MG63 (cell line): ENCODE results near the gene OR8D4. TPM values are rescaled to one million over a fixed set of nuclear protein-coding genes. Genes with fewer than 3 reads are reported as not detected.

Experiments used
- DNase-seq: peaks from one replicate; pipeline ENCODE4 v3.0.0-alpha.2; 2020
- H3K27me3 ChIP-seq: fragments of 250-450 bp; sonication (Bioruptor Pico); 2 replicates; pipeline ENCODE4 v1.5.1; 2020; ENCODE audit warnings: mild to moderate bottlenecking, moderate library complexity
- H3K36me3 ChIP-seq: fragments of 250-450 bp; sonication (Bioruptor Pico); 2 replicates; pipeline ENCODE4 v1.5.1; 2020; ENCODE audit warnings: mild to moderate bottlenecking, moderate library complexity
- H3K4me3 ChIP-seq: fragments of 250-450 bp; sonication (Bioruptor Pico); 2 replicates; pipeline ENCODE4 v1.5.1; 2020; ENCODE audit warnings: mild to moderate bottlenecking, moderate library complexity
- H3K9me3 ChIP-seq: fragments of 250-450 bp; sonication (Bioruptor Pico); 2 replicates; pipeline ENCODE4 v1.5.1; 2020; ENCODE audit warnings: mild to moderate bottlenecking, moderate library complexity
- total RNA-seq: library from RNA; depleted of rRNA; stranded (reverse); fragments of >200 nt; shearing (Covaris generic); gene quantifications from 2 replicates; pipeline ENCODE4 v1.2.3, GENCODE V29; 2014; ENCODE audit warnings: low replicate concordance; rRNA removed

OR8D4 gene
- total RNA-seq, 1 experiment from 2014 or later: not detected

- H3K9me3 ChIP-seq: no peaks in the 10 kb centered on the region
- no peak for DNase-seq
- H3K36me3 ChIP-seq: no peaks in the 10 kb centered on the region
- H3K4me3 ChIP-seq: no peak overlapping the region
- H3K27me3 ChIP-seq: peaks cover 4% of the 10 kb centered on the region; the same call in 1 of the 2 replicates
These were observed 43.2 kb downstream of the OR8D4 start for GRCh38 chr11:123945132-123945531.

- DNase-seq: no peak
- Histone ChIP-seq H3K9me3 (no peaks in the 10 kb centered on the region), H3K36me3 (no peaks in the 10 kb centered on the region), H3K27me3 (peaks cover 5% of the 10 kb centered on the region), H3K4me3 (no peak overlapping the region)
These were observed 54.8 kb downstream of the OR8D4 start for GRCh38 chr11:123956752-123957151.

Other genes starting within 250 kb of the OR8D4 start
- gene SCN3B, start 247.5 kb upstream of the OR8D4 start, total RNA-seq: not detected in 2 replicates
- gene ZNF202, start 160.5 kb upstream of the OR8D4 start, total RNA-seq: 10.0 and 21.2 TPM in 2 replicates
- gene OR6X1, start 147.6 kb upstream of the OR8D4 start, total RNA-seq: not detected in 2 replicates
- gene OR6M1, start 95.8 kb upstream of the OR8D4 start, total RNA-seq: not detected in 2 replicates
- gene TMEM225, start 16.5 kb upstream of the OR8D4 start, total RNA-seq: not detected in 2 replicates
- not detected in 2 replicates for gene OR4D5, start 37.5 kb downstream of the OR8D4 start, total RNA-seq
- not detected in 2 replicates for gene OR6T1, start 41.7 kb downstream of the OR8D4 start, total RNA-seq
- not detected in 2 replicates for gene OR10S1, start 75.6 kb downstream of the OR8D4 start, total RNA-seq
- not detected in 2 replicates for gene OR10G6, start 93.0 kb downstream of the OR8D4 start, total RNA-seq
- gene OR10G4, start 110.8 kb downstream of the OR8D4 start, total RNA-seq: not detected in 2 replicates
- gene OR10G9, start 120.8 kb downstream of the OR8D4 start, total RNA-seq: not detected in 2 replicates
- not detected in 2 replicates for gene OR10G8, start 124.6 kb downstream of the OR8D4 start, total RNA-seq
- not detected in 2 replicates for gene OR10G7, start 139.2 kb downstream of the OR8D4 start, total RNA-seq
- 0.59 and 0.95 TPM in 2 replicates for gene VWA5A, start 213.3 kb downstream of the OR8D4 start, total RNA-seq